Neural progenitor cell (in vitro differentiated cells): Measurements from ENCODE around the gene SYVN1. TPM values are rescaled to one million over a fixed set of nuclear protein-coding genes. Genes with fewer than 3 reads are reported as not detected.

Experiments used
- DNase-seq: peaks from one replicate; pipeline ENCODE4 v3.0.0-alpha.2; 2016; ENCODE audit warnings: low spot score
- H2AFZ ChIP-seq: fragments of 200-600 bp; sonication (generic); replicated peaks from 2 replicates; pipeline ENCODE4 v1.6.1; 2016; ENCODE audit warnings: antibody characterized with exemption
- H3F3A ChIP-seq: fragments of 200-600 bp; sonication (generic); 2 replicates; pipeline ENCODE4 v1.6.1; 2016; ENCODE audit warnings: antibody characterized with exemption, low read depth
- H3K27ac ChIP-seq: fragments of 200-600 bp; sonication (generic); 2 replicates; pipeline ENCODE4 v1.5.1; 2016; ENCODE audit warnings: mild to moderate bottlenecking
- H3K27me3 ChIP-seq: fragments of 200-600 bp; sonication (generic); 2 replicates; pipeline ENCODE4 v1.6.1; 2016; ENCODE audit warnings: mild to moderate bottlenecking, moderate library complexity
- H3K36me3 ChIP-seq: fragments of 200-600 bp; sonication (generic); 2 replicates; pipeline ENCODE4 v1.5.1; 2016
- H3K4me1 ChIP-seq: fragments of 200-600 bp; sonication (generic); 2 replicates; pipeline ENCODE4 v1.6.1; 2016; ENCODE audit warnings: mixed run types
- H3K4me2 ChIP-seq: fragments of 200-600 bp; sonication (generic); 2 replicates; pipeline ENCODE4 v1.6.1; 2016
- H3K4me3 ChIP-seq: fragments of 200-600 bp; sonication (generic); 2 replicates; pipeline ENCODE4 v1.5.1; 2016
- H3K79me2 ChIP-seq: fragments of 200-600 bp; sonication (generic); 2 replicates; pipeline ENCODE4 v1.6.1; 2016; ENCODE audit warnings: low read depth
- H3K9ac ChIP-seq: fragments of 200-600 bp; sonication (generic); 2 replicates; pipeline ENCODE4 v1.6.1; 2016
- H3K9me3 ChIP-seq: fragments of 200-600 bp; sonication (generic); 2 replicates; pipeline ENCODE4 v1.5.1; 2016; ENCODE audit warnings: low read depth
- H4K20me1 ChIP-seq: fragments of 200-600 bp; sonication (generic); 2 replicates; pipeline ENCODE4 v1.6.1; 2016; ENCODE audit warnings: low read depth
- H3K27ac Mint-ChIP-seq: 3 replicates; pipeline ENCODE4 v1.8.0; 2021; ENCODE audit warnings: mixed read lengths
- H3K27me3 Mint-ChIP-seq: 2 replicates; pipeline ENCODE4 v1.8.0; 2022; ENCODE audit warnings: low read depth, mild to moderate bottlenecking, inconsistent platforms, moderate library complexity, mixed read lengths; ENCODE audit not compliant: insufficient read depth
- H3K36me3 Mint-ChIP-seq: 3 replicates; pipeline ENCODE4 v1.8.0; 2021; ENCODE audit warnings: mixed read lengths
- H3K4me1 Mint-ChIP-seq: 3 replicates; pipeline ENCODE4 v1.8.0; 2021; ENCODE audit warnings: mixed read lengths
- H3K4me3 Mint-ChIP-seq: 3 replicates; pipeline ENCODE4 v1.8.0; 2021; ENCODE audit warnings: mild to moderate bottlenecking, moderate library complexity, mixed read lengths
- H3K9me3 Mint-ChIP-seq: 3 replicates; pipeline ENCODE4 v1.8.0; 2020; ENCODE audit warnings: mixed read lengths
- EZH2 ChIP-seq: fragments of 200-600 bp; sonication (generic); IDR thresholded peaks from 2 replicates; pipeline ENCODE4 v1.6.1; 2017; ENCODE audit warnings: antibody characterized with exemption, mild to moderate bottlenecking, moderate library complexity
- EZH2phosphoT487 ChIP-seq: fragments of 200-600 bp; sonication (generic); IDR thresholded peaks from 2 replicates; pipeline ENCODE4 v1.6.1; 2017; ENCODE audit warnings: antibody characterized with exemption
- microRNA-seq: library from miRNA; unstranded; fragments of <30 nt; microRNA quantifications from one replicate; pipeline ENCODE4, GENCODE V29; 2016
- small RNA-seq: library from RNA; depleted of rRNA; stranded (forward); fragments of <200 nt; gene quantifications from one replicate; pipeline ENCODE3, GENCODE V24; 2015
- total RNA-seq: library from RNA; depleted of rRNA; stranded (reverse); fragments of >200 nt; gene quantifications from 2 replicates; pipeline ENCODE4 v1.2.3, GENCODE V29; 2015; ENCODE audit warnings: low replicate concordance
- TF ChIP-seq, protein P1 (sequence below): fragments of 200-600 bp; sonication (generic); IDR thresholded peaks from 2 replicates; pipeline ENCODE4 v1.5.1; 2017; ENCODE audit warnings: antibody characterized with exemption, mild to moderate bottlenecking

SYVN1 gene
- total RNA-seq, 1 donor from 2014 or later, result 7.2 TPM

DNA sequence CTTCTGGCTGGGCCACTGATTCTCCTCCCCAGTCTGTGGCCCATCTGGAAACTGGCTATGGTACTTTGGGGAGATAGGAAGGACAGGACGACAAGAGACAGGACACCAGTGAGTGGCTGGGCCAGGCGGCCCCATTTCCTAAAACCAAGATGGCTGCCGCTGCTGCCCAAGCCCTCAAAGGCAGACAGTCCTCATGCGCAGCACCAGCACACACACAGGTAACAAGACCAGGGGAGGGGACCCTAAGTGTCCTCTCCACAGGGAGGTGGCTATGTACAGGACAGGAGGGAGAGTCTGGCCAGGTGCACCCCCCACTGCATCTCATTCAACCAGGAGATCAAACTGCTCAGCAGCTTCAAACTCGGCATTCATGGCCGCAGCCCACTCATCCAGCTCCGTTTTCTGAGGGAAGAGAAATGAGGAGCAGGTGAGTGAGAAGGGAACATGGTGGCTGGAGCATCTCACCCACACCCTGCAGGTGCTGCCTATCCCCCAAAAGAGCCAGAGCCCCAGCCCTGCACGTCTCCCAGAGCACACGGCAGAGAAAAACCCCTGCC lies 55.5 kb downstream of the SYVN1 start:
- H3K36me3 Mint-ChIP-seq, result peaks cover 36% of the 10 kb centered on the region
- H3K4me1 Mint-ChIP-seq, result peaks cover 23% of the 10 kb centered on the region
- no peak for DNase-seq
- Histone ChIP-seq H3K9ac (no peak overlapping the region), H3F3A (peaks cover 17% of the 10 kb centered on the region), H3K4me3 (no peak overlapping the region), H3K79me2 (peaks cover 59% of the 10 kb centered on the region), H2AFZ (no peak overlapping the region), H3K27me3 (no peaks in the 10 kb centered on the region), H3K27ac (no peak overlapping the region), H4K20me1 (peaks cover 16% of the 10 kb centered on the region), H3K4me2 (no peak overlapping the region), H3K4me1 (peaks cover 8% of the 10 kb centered on the region), H3K36me3 (peaks cover 5% of the 10 kb centered on the region), H3K9me3 (no peaks in the 10 kb centered on the region)
- TF ChIP-seq EZH2phosphoT487 (no peak), EZH2 (no peak)
- TF ChIP-seq, protein P1, sequence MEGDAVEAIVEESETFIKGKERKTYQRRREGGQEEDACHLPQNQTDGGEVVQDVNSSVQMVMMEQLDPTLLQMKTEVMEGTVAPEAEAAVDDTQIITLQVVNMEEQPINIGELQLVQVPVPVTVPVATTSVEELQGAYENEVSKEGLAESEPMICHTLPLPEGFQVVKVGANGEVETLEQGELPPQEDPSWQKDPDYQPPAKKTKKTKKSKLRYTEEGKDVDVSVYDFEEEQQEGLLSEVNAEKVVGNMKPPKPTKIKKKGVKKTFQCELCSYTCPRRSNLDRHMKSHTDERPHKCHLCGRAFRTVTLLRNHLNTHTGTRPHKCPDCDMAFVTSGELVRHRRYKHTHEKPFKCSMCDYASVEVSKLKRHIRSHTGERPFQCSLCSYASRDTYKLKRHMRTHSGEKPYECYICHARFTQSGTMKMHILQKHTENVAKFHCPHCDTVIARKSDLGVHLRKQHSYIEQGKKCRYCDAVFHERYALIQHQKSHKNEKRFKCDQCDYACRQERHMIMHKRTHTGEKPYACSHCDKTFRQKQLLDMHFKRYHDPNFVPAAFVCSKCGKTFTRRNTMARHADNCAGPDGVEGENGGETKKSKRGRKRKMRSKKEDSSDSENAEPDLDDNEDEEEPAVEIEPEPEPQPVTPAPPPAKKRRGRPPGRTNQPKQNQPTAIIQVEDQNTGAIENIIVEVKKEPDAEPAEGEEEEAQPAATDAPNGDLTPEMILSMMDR, result no peak
- peaks cover 2% of the 10 kb centered on the region for H3K27me3 Mint-ChIP-seq
- H3K9me3 Mint-ChIP-seq, result no peaks in the 10 kb centered on the region
- H3K4me3 Mint-ChIP-seq, result no peak overlapping the region
- no peak overlapping the region for H3K27ac Mint-ChIP-seq

DNA sequence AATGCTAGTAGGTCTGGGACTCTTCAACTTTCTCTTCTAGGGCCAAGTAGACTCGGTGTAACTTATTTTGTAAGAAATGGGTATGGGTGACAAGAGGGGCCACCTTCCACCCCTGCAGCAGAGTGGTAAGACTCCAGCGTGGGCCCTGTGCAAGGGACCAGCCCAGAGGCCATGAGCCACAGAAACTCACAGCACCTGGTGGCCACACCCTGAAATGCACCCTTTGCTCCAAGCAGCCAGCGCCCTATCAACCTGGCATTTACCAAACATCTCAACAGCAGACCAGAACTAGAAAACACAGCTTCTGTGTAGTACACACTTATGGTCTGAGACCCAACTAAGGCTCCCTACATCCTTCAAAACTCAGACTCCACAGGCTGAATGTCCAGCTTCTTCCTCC lies 56.2 kb downstream of the SYVN1 start:
- H3K27ac ChIP-seq, result no peak overlapping the region
- H2AFZ ChIP-seq, result no peak overlapping the region
- H3K4me3 Mint-ChIP-seq, result peak overlapping the region; percentile 18
- no peaks in the 10 kb centered on the region for H3K9me3 ChIP-seq
- H3K9me3 Mint-ChIP-seq, result no peaks in the 10 kb centered on the region
- peaks cover 8% of the 10 kb centered on the region for H3K4me1 ChIP-seq
- H3K36me3 Mint-ChIP-seq, result peaks cover 36% of the 10 kb centered on the region
- peak; percentile 57 for DNase-seq
- H3K27me3 ChIP-seq, result no peaks in the 10 kb centered on the region
- H3K36me3 ChIP-seq, result peaks cover 5% of the 10 kb centered on the region
- peaks cover 52% of the 10 kb centered on the region for H3K79me2 ChIP-seq
- no peak for TF ChIP-seq EZH2
- TF ChIP-seq, protein P1, result peak; percentile 67
- H3F3A ChIP-seq, result peaks cover 17% of the 10 kb centered on the region
- no peak overlapping the region for H3K4me3 ChIP-seq
- no peak overlapping the region for H3K9ac ChIP-seq
- no peak overlapping the region for H3K4me2 ChIP-seq
- H4K20me1 ChIP-seq, result peaks cover 16% of the 10 kb centered on the region
- H3K27me3 Mint-ChIP-seq, result peaks cover 2% of the 10 kb centered on the region
- no peak overlapping the region for H3K27ac Mint-ChIP-seq
- peaks cover 23% of the 10 kb centered on the region for H3K4me1 Mint-ChIP-seq

DNA sequence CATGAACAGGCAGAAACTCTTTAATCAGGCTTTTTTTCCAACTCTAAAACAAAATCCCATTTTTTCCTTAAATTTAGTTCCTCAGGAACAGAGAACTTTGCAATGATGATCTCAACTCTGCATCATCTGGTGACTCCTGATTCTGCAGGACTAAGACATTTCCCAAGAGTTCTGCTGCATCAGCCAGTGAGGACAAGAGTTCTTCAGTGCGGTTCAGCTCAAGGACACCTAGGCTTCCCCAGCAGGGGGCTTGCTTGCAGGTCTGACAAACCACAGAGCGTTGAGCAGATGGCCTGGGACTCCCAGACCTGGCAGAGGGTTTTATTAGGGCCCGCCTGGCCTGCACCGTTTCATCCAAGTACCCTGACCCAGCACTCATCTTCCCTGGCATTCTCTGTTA lies 56.9 kb downstream of the SYVN1 start:
- H3K4me1 Mint-ChIP-seq, result peaks cover 17% of the 10 kb centered on the region
- Histone ChIP-seq H3K79me2 (peaks cover 45% of the 10 kb centered on the region), H4K20me1 (peaks cover 16% of the 10 kb centered on the region), H3K4me3 (no peak overlapping the region), H3F3A (peaks cover 17% of the 10 kb centered on the region), H3K36me3 (peaks cover 5% of the 10 kb centered on the region), H3K9ac (no peak overlapping the region), H3K27ac (no peak overlapping the region), H2AFZ (no peak overlapping the region), H3K4me2 (no peak overlapping the region), H3K4me1 (peaks cover under 1% of the 10 kb centered on the region), H3K27me3 (no peaks in the 10 kb centered on the region), H3K9me3 (no peaks in the 10 kb centered on the region)
- H3K27me3 Mint-ChIP-seq, result peaks cover 2% of the 10 kb centered on the region
- no peak overlapping the region for H3K27ac Mint-ChIP-seq
- TF ChIP-seq EZH2, result no peak
- TF ChIP-seq, protein P1, result no peak
- no peak for TF ChIP-seq EZH2phosphoT487
- H3K36me3 Mint-ChIP-seq, result peaks cover 34% of the 10 kb centered on the region
- no peaks in the 10 kb centered on the region for H3K9me3 Mint-ChIP-seq
- H3K4me3 Mint-ChIP-seq, result no peak overlapping the region
- DNase-seq, result no peak

Small RNAs within 50 kb of the gene (microRNA-seq; reads per million reads assigned to microRNA genes)
- not detected for gene MIR6751

Small RNAs within 50 kb of the gene (small RNA-seq; reads per million reads assigned to genes)
- gene HIGD1AP10, result not detected
- not detected for gene PDCL2P2
- gene RNU2-23P, result 0.68 reads per million, percentile 67 among the genes with 10 or more reads in this experiment

Other genes starting within 250 kb of the SYVN1 start
- 4.4 and 16.6 TPM in 2 replicates for gene ATG2A, start 217.3 kb downstream of the SYVN1 start, total RNA-seq
- gene PPP2R5B, start 209.8 kb downstream of the SYVN1 start, total RNA-seq, result 5.7 and 11.3 TPM in 2 replicates
- gene GPHA2, start 198.6 kb downstream of the SYVN1 start, total RNA-seq, result 1.5 TPM in 1 of 2 replicates, not detected in the other
- gene MAJIN, start 162.4 kb downstream of the SYVN1 start, total RNA-seq, result 0.06 TPM in 1 of 2 replicates, not detected in the other
- 0.28 TPM in 1 of 2 replicates, not detected in the other for gene BATF2, start 137.5 kb downstream of the SYVN1 start, total RNA-seq
- gene ARL2, start 120.4 kb downstream of the SYVN1 start, total RNA-seq, result 171 and 287 TPM in 2 replicates
- 10.7 and 16.8 TPM in 2 replicates for gene SNX15, start 107.1 kb downstream of the SYVN1 start, total RNA-seq
- gene SAC3D1, start 93.3 kb downstream of the SYVN1 start, total RNA-seq, result 3.0 and 13.2 TPM in 2 replicates
- 0.80 and 3.0 TPM in 2 replicates for gene NAALADL1, start 76.0 kb downstream of the SYVN1 start, total RNA-seq
- 46.7 and 57.3 TPM in 2 replicates for gene CDCA5, start 50.5 kb downstream of the SYVN1 start, total RNA-seq
- 12.6 and 36.1 TPM in 2 replicates for gene ZFPL1, start 50.3 kb downstream of the SYVN1 start, total RNA-seq
- gene VPS51, start 38.3 kb downstream of the SYVN1 start, total RNA-seq, result 80.4 and 252 TPM in 2 replicates
- gene TM7SF2, start 22.6 kb downstream of the SYVN1 start, total RNA-seq, result 36.1 and 109 TPM in 2 replicates
- gene ZNHIT2, start 16.8 kb downstream of the SYVN1 start, total RNA-seq, result 1.5 and 8.1 TPM in 2 replicates
- 227 and 288 TPM in 2 replicates for gene FAU, start 12.4 kb downstream of the SYVN1 start, total RNA-seq
- 38.3 and 57.5 TPM in 2 replicates for gene MRPL49, start 12.2 kb downstream of the SYVN1 start, total RNA-seq
- not detected in 2 replicates for gene SPDYC, start 35.7 kb upstream of the SYVN1 start, total RNA-seq
- 24.3 and 57.3 TPM in 2 replicates for gene CAPN1, start 47.4 kb upstream of the SYVN1 start, total RNA-seq
- 33.3 and 47.7 TPM in 2 replicates for gene POLA2, start 127.4 kb upstream of the SYVN1 start, total RNA-seq
- 0.11 and 0.87 TPM in 2 replicates for gene CDC42EP2, start 180.3 kb upstream of the SYVN1 start, total RNA-seq
- gene DPF2, start 199.3 kb upstream of the SYVN1 start, total RNA-seq, result 63.3 and 72.1 TPM in 2 replicates
- 2.5 and 4.3 TPM in 2 replicates for gene TIGD3, start 220.2 kb upstream of the SYVN1 start, total RNA-seq
- gene SLC25A45, start 248.1 kb upstream of the SYVN1 start, total RNA-seq, result 0.47 and 1.2 TPM in 2 replicates